GM04504 (cell line): ENCODE measurements around the gene PLIN1.

Experiments used
- DNase-seq: peaks from one replicate; pipeline ENCODE4 v3.0.0-alpha.2; 2012; ENCODE audit warnings: low read depth

The PLIN1 gene

DNA sequence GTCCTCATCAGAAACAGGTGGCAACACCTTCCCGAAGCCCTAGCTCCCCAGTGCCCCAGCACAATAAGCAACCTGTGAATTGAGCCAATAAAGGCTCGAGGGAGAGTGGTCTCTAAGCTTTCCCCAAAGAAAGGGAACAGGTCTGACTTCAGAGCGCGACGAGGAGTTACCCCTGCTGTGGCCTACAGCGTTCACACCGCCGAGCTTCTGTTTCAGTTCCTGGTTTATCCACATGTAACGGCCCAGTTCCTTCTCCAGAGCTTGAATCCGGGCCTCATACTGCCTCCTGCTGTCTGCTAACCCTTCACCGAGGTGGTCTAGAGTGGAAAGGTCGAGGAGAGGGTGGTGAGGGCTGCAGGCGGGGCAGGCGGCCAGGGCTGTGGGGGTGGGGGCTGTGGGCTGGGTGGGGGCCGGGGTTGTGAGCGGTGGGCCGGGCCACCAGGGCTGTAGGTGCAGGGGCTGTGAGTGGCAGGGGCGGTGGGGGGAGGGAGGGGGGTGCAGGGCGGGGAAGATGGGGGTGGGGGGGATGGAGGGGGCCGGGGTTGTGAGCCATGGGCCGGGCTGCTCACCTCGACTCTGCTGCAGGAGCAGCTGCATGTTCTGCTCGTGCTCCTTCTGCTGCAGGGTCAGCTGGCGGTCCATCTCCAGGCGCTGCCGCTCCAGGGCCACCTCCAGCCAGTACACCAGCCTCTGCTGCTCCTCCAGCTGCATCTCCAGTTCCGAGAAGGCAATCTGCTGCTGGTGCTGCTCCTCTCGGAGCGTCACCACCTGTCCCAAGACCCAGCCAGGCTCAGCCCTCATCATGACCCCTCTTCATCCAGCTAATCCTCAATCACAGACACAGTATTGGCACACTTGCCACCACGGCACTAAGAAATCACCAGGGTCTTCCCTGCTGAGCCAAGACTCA lies 50.1 kb downstream of the PLIN1 start:
- DNase-seq: no peak

- DNase-seq: no peak
Measured at GRCh38 chr15:89628301-89628700, 50.9 kb downstream of the PLIN1 start.

DNA sequence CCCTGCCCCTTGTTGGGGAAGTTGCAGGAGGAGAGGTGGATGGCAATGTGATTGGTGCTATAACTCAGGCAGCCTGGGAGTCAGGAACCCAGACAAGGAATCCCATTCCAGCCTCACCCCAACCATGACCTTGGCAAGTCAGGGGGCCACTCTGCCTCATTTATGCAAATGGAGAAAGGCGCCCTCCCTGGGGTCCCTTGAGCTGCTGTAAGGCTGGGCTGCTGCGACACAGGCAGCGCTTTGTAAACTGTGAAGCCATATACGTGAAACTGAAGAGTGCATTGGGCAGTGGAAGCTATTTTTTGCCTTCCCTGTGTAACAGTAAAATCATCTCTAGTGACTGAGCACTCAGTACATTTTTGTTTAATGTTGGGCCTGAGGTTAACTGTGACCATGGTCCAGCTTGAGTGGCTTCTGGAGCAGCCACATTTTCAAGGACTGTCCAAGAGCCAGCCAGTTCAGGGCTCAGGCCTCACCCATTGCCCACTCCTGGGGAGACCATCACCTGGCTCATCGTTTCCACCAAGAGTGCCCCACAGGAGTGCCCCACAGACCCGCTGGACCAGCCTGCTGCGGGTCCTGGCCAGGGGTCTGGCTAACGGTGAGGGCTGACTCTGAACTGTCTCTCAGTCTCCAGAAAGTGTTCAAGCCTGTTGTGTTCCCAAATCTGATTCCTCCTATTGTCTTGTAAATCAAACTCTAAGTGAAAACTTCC lies 51.8 kb downstream of the PLIN1 start:
- DNase-seq: no peak

DNA sequence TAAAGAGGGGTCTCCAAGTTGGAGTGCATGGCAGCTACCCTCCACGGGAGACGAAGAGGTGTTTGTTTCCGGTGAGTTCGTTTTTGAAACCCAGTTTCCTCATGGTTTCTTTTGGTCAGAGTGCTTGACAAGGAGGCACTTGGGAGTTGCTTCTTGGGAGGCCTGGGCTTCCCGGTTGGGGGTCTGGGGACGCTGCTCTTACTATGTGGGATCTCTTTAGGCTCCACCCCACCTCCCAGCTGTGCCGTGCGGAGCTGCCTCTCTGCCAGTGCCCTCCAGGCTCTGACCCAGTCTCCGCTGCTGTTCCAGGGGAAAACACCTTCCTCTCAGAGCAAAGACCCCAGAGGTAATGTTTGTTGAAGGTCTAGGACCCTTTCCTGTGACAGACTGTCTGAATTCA lies 53.5 kb downstream of the PLIN1 start:
- no peak for DNase-seq

- no peak for DNase-seq
Measured at GRCh38 chr15:89623165-89623564, 56.0 kb downstream of the PLIN1 start.

- DNase-seq: no peak
Measured at GRCh38 chr15:89621547-89621946, 57.6 kb downstream of the PLIN1 start.

- no peak for DNase-seq
Measured at GRCh38 chr15:89616228-89616627, 62.9 kb downstream of the PLIN1 start.

DNA sequence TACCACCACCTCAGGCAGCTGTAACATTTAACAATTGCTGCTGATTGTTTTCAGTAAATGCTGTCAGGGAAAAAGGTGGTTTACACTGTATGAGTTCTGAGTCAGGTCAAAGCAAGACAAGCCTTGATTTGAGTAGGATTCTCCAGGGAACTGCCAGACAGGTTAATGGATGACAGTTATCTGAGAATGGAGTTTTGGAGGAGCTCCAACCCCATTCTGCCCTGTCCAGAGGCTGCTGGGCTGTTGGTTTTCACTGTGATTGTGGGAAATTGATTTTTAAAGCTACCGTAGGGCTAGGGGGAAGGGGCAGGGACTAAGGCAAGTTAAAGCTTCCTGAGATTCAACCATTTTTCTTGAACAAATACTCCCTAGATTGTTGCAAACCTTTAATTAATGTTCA lies 64.0 kb downstream of the PLIN1 start:
- no peak for DNase-seq
